ENCODE measurements around the gene P2RX6. TPM values are rescaled to one million over a fixed set of nuclear protein-coding genes. Genes with fewer than 3 reads are reported as not detected.

The P2RX6 gene
- total RNA-seq, result under 0.01 and 0.09 TPM in 2 replicates

DNA sequence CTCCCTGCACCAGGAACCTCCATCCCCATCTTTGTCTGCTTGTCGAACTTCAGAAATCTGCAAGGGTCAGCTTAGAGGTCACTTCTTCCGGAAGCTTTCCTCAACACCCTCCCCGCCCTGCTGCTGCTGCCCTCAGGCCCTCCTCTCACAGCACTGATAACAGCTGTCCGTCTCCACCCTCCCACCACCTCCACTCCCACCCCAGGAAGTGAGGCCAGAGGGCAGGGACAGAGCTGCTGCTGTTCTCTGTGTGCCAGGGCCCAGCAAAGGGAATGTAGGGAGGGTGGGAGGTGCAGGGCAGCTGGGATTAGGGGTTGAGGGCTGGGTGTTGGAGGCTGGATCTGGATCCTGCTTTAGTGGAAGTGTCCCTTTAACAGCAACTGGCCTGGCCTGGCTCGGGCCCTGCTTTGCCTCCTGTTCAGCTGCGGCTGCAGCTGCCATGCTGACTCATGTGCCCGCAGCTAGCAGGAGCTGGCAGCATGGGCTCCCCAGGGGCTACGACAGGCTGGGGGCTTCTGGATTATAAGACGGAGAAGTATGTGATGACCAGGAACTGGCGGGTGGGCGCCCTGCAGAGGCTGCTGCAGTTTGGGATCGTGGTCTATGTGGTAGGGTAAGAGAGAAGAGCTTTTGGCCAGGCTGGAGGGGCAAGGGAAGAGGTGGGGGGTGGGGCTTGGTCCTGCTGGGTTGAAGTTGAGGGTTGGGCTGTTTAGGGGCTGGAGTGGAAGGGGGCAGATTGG lies at the start of gene P2RX6:
P2RX6 (plus strand) TSS at position 440 of the 740 bp plus-strand sequence; CDS start at position 450, 10 bp downstream.

GRCh38 chr22:20966883-20967696 lies 47.9 kb upstream of the P2RX6 start, which contains the start of gene AIFM3:
Gene AIFM3 (plus strand): TSS chr22:20967255. CDS start chr22:20967945, 690 bp downstream.

GRCh38 chr22:20981787-20982562 lies 33.0 kb upstream of the P2RX6 start, which contains the start of gene LZTR1:
Gene LZTR1 (plus strand): TSS chr22:20982297. CDS start chr22:20982372, 75 bp downstream.

DNA sequence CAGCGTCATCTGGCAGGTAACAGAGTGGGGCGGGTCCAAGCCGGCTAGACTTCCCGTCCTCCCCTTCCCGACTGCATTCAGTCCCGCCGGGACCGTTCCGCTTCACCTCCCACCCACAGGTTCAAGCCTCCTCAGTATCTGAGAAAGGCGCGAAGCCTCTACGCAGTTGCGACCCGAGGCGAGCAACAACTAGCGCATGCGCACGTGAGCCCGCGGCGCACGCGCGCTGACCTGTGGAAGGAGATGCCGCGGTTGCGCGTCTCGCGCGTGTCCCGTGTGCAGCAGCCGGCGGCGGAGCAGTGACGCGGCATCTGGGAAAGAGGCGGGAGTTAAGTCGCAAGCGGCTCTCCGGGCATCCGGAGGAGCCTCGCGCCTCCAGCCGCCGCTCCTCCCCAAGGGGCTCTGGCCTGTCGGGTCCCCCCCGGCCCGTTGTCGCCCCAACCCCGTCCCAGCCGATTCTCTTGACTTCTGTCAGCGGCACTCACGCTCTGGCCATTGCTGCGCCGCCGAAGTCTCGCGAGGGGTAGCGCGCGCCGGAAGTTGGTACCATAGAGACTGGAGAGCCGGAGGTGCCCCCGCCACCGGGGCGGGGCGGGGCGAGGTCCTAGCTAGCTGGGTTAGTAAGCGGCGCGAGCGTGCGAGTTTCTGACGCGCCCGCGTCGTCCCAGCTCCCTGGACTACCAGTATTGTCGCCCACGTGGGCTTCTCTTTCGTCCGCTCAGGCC lies 13.2 kb upstream of the P2RX6 start, which contains the start of gene THAP7:
THAP7 (minus strand) TSS at position 518 of the 725 bp plus-strand sequence; CDS start at position 311, 207 bp downstream.

GRCh38 chr22:21032037-21032867 lies 17.3 kb downstream of the P2RX6 start, which contains the start of gene SLC7A4:
Gene SLC7A4 (minus strand): TSS chr22:21032561. CDS start chr22:21031812, 749 bp downstream.

DNA sequence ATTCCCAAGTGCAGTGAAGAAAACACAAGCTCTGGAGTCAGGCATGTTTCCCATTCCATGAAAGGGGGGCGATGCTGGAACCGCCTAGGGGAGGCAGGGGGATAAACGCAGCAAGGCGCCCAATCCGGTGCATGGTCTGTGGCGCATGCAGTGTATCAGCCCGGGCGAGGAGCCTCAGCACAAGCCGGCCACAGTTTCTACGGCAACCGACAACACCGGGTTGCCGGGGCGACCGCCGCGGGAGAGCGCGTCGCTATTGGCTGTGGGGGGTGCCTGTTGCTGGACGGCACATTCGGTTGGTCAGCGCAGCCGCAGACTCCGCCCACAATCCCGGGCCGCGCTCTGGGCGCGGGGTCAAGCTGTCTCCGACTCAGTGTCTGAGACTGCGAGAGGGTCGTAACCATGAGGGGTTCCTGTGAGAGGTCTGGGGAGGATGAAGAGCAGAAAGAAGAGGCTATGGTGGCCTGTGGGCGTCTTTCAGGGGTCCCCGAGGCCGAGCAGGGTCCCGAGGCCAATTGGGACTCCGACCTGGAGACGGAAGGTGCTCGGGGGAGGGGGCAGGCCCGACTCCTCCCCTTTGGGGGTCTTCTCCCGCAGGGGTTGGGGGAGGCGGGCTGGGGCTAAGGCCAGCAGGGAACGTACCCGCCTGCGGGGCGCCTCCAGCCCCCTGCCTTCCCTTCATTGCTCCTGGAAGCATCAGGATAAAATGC lies 30.8 kb downstream of the P2RX6 start, which contains the start of gene LRRC74B:
LRRC74B (plus strand) TSS at position 362 of the 710 bp plus-strand sequence; CDS start at position 403, 41 bp downstream.

Other genes with a start within 250 kb of the P2RX6 start
- gene SERPIND1, start 241.1 kb upstream of the P2RX6 start, total RNA-seq, result 0.66 and 7.4 TPM in 2 replicates
- 24.4 and 29.2 TPM in 2 replicates for gene PI4KA, start 156.4 kb upstream of the P2RX6 start, total RNA-seq
- 5.5 and 6.6 TPM in 2 replicates for gene SNAP29, start 156.2 kb upstream of the P2RX6 start, total RNA-seq
- gene CRKL, start 97.8 kb upstream of the P2RX6 start, total RNA-seq, result 34.7 and 40.7 TPM in 2 replicates
- gene AIFM3, start 47.9 kb upstream of the P2RX6 start, total RNA-seq, result 0.09 and 0.47 TPM in 2 replicates
- 43.7 and 70.3 TPM in 2 replicates for gene LZTR1, start 32.9 kb upstream of the P2RX6 start, total RNA-seq
- gene THAP7, start 13.0 kb upstream of the P2RX6 start, total RNA-seq, result 14.3 and 15.6 TPM in 2 replicates
- not detected in 2 replicates for gene SLC7A4, start 17.4 kb downstream of the P2RX6 start, total RNA-seq
- gene LRRC74B, start 30.8 kb downstream of the P2RX6 start, total RNA-seq, result not detected in 2 replicates

Data from endothelial cell of coronary artery (primary cell).